Bronchial epithelial cell (primary cell): ENCODE data around the gene DDX27. TPM values are rescaled to one million over a fixed set of nuclear protein-coding genes. Genes with fewer than 3 reads are reported as not detected.

Experiments
- DNase-seq: peaks from one replicate; pipeline ENCODE4 v3.0.0-alpha.2; 2010; ENCODE audit warnings: low read depth
- FAIRE-seq: peaks from 2 replicates; lab custom pipeline; 2011; peaks lifted over from hg19 to GRCh38; lab: Jason Lieb, UNC
- H3K27me3 ChIP-seq: 2 replicates; pipeline ENCODE4 v1.5.1; 2011; ENCODE audit warnings: low read length; ENCODE audit not compliant: control insufficient read depth, insufficient read depth
- H3K36me3 ChIP-seq: 2 replicates; pipeline ENCODE4 v1.5.1; 2011; ENCODE audit warnings: low read length; ENCODE audit not compliant: control insufficient read depth, insufficient read depth
- H3K4me3 ChIP-seq: 2 replicates; pipeline ENCODE4 v1.5.1; 2011; ENCODE audit warnings: mild to moderate bottlenecking, low read depth, low read length, control low read depth
- CTCF ChIP-seq: IDR thresholded peaks from 2 replicates; pipeline ENCODE4 v1.5.1; 2011; ENCODE audit warnings: mild to moderate bottlenecking, moderate library complexity, low read length, control low read depth, inconsistent platforms; ENCODE audit not compliant: insufficient read depth, severe bottlenecking
- total RNA-seq: library from RNA; depleted of rRNA; stranded (reverse); fragments of >200 nt; gene quantifications from 2 replicates; pipeline ENCODE4 v1.2.1, GENCODE V29; 2014

DDX27 gene
- total RNA-seq, 1 donor from 2014 or later = 49.8 TPM

- DNase-seq = no peak
- Histone ChIP-seq H3K36me3 (peaks cover 32% of the 10 kb centered on the region), H3K27me3 (no peaks in the 10 kb centered on the region), H3K4me3 (no peak overlapping the region)
- no peak for TF ChIP-seq CTCF
- FAIRE-seq = no peak
These were observed 40.1 kb downstream of the DDX27 start for GRCh38 chr20:49259284-49259683.

GRCh38 chr20:49259799-49260198 lies 40.6 kb downstream of the DDX27 start:
- Histone ChIP-seq H3K36me3 (peaks cover 32% of the 10 kb centered on the region), H3K4me3 (no peak overlapping the region), H3K27me3 (no peaks in the 10 kb centered on the region)
- FAIRE-seq (no peak), DNase-seq (no peak)
- no peak for TF ChIP-seq CTCF

GRCh38 chr20:49260218-49260617 lies 41.0 kb downstream of the DDX27 start:
- H3K4me3 ChIP-seq = no peak overlapping the region
- H3K27me3 ChIP-seq = no peaks in the 10 kb centered on the region
- TF ChIP-seq CTCF = no peak
- no peak for DNase-seq
- H3K36me3 ChIP-seq = peaks cover 34% of the 10 kb centered on the region
- FAIRE-seq = no peak

GRCh38 chr20:49261173-49261572 lies 42.0 kb downstream of the DDX27 start:
- H3K36me3 ChIP-seq = peaks cover 30% of the 10 kb centered on the region
- FAIRE-seq (no peak), DNase-seq (no peak)
- H3K27me3 ChIP-seq = no peaks in the 10 kb centered on the region
- no peak overlapping the region for H3K4me3 ChIP-seq
- no peak for TF ChIP-seq CTCF

GRCh38 chr20:49262444-49262843 lies 43.2 kb downstream of the DDX27 start:
- FAIRE-seq (no peak), DNase-seq (no peak)
- no peak for TF ChIP-seq CTCF
- no peak overlapping the region for H3K4me3 ChIP-seq
- H3K36me3 ChIP-seq = peaks cover 19% of the 10 kb centered on the region
- H3K27me3 ChIP-seq = no peaks in the 10 kb centered on the region

- Histone ChIP-seq H3K36me3 (peaks cover 27% of the 10 kb centered on the region), H3K4me3 (no peak overlapping the region), H3K27me3 (no peaks in the 10 kb centered on the region)
- FAIRE-seq (no peak), DNase-seq (no peak)
- no peak for TF ChIP-seq CTCF
These were observed 48.1 kb downstream of the DDX27 start for GRCh38 chr20:49267327-49267726.
